DOHH2 (cell line): ENCODE results near the gene HTR2B.

Experiments used
- H3F3A ChIP-seq: fragments of 200-600 bp; sonication (generic), shearing (Covaris generic); 2 replicates; pipeline ENCODE4 v1.6.0; 2016; ENCODE audit warnings: antibody characterized with exemption, mild to moderate bottlenecking; ENCODE audit not compliant: control insufficient read depth, insufficient read depth
- H3K27ac ChIP-seq: fragments of 200-600 bp; sonication (generic); 2 replicates; pipeline ENCODE4 v1.5.1; 2014; ENCODE audit warnings: low read depth, mild to moderate bottlenecking, low read length, moderate library complexity
- H3K27me3 ChIP-seq: fragments of 200-600 bp; sonication (generic); 2 replicates; pipeline ENCODE4 v1.6.1; 2014; ENCODE audit warnings: mild to moderate bottlenecking, low read length, mixed read lengths; ENCODE audit not compliant: control insufficient read depth
- H3K36me3 ChIP-seq: fragments of 200-600 bp; sonication (generic); 2 replicates; pipeline ENCODE4 v1.6.1; 2014; ENCODE audit warnings: mild to moderate bottlenecking, low read length, moderate library complexity, mixed read lengths; ENCODE audit not compliant: control insufficient read depth
- H3K4me1 ChIP-seq: fragments of 200-600 bp; sonication (generic); 2 replicates; pipeline ENCODE4 v1.6.1; 2014; ENCODE audit warnings: mild to moderate bottlenecking, low read length, mixed read lengths; ENCODE audit not compliant: control insufficient read depth
- H3K4me2 ChIP-seq: fragments of 200-600 bp; sonication (generic); 2 replicates; pipeline ENCODE4 v1.6.0; 2014; ENCODE audit warnings: mild to moderate bottlenecking, low read length, moderate library complexity
- H3K4me3 ChIP-seq: fragments of 200-600 bp; sonication (generic); 2 replicates; pipeline ENCODE4 v1.5.1; 2014; ENCODE audit warnings: mild to moderate bottlenecking, low read length, mixed read lengths
- H3K79me2 ChIP-seq: fragments of 200-600 bp; sonication (generic); 2 replicates; pipeline ENCODE4 v1.6.1; 2014; ENCODE audit warnings: mild to moderate bottlenecking, low read length, mixed read lengths; ENCODE audit not compliant: control insufficient read depth
- H3K9me2 ChIP-seq: fragments of 200-600 bp; sonication (generic); replicated peaks from 2 replicates; pipeline ENCODE4 v1.6.1; 2014; ENCODE audit warnings: mild to moderate bottlenecking, low read length, mixed read lengths; ENCODE audit not compliant: control insufficient read depth
- H3K9me3 ChIP-seq: fragments of 200-600 bp; sonication (generic); 2 replicates; pipeline ENCODE4 v1.6.1; 2014; ENCODE audit warnings: antibody characterized with exemption, low read length, mixed read lengths; ENCODE audit not compliant: control insufficient read depth, insufficient read depth
- H4K20me1 ChIP-seq: fragments of 200-600 bp; sonication (generic); 2 replicates; pipeline ENCODE4 v1.6.0; 2014; ENCODE audit warnings: low read depth, mild to moderate bottlenecking, antibody characterized with exemption, low read length, moderate library complexity; ENCODE audit not compliant: control insufficient read depth, insufficient read depth
- EZH2phosphoT487 ChIP-seq: fragments of 200-600 bp; sonication (generic); IDR thresholded peaks from 2 replicates; pipeline ENCODE4 v1.6.1; 2017; ENCODE audit warnings: borderline replicate concordance, mild to moderate bottlenecking, antibody characterized with exemption, low read length, moderate library complexity, mixed read lengths
- TF ChIP-seq, protein P1 (sequence below): fragments of 200-600 bp; sonication (generic); IDR thresholded peaks from one replicate; pipeline ENCODE4 v1.5.1; 2014; ENCODE audit warnings: antibody characterized with exemption, mild to moderate bottlenecking, low read depth, low read length; ENCODE audit not compliant: poor library complexity, severe bottlenecking

HTR2B gene

DNA sequence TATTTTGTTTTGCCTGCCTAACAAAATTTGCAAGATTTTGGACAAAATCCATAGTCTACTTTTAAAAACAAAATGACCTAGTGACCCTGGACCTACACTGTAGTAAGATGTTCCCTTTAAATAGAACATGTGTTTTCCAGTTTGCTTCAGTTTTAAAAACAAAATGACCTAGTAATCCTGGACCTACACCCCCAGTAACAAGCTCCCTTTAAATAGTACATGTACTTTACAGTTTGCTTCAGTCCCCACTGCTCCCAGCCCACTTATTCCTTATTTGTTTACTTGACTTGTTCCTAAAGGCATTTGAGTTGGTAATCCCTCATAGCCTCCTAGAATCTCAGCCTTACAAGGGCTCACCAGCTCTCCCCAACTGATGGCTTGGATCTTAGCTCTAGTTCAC lies 34.5 kb upstream of the HTR2B start:
- Histone ChIP-seq H3F3A (peaks cover 6% of the 10 kb centered on the region), H3K9me3 (no peaks in the 10 kb centered on the region), H3K27me3 (no peaks in the 10 kb centered on the region), H4K20me1 (no peaks in the 10 kb centered on the region), H3K4me2 (no peak overlapping the region), H3K27ac (no peak overlapping the region), H3K36me3 (peaks cover 47% of the 10 kb centered on the region), H3K4me1 (no peaks in the 10 kb centered on the region), H3K79me2 (no peaks in the 10 kb centered on the region), H3K4me3 (no peak overlapping the region), H3K9me2 (no peaks in the 10 kb centered on the region)
- TF ChIP-seq, protein P1, sequence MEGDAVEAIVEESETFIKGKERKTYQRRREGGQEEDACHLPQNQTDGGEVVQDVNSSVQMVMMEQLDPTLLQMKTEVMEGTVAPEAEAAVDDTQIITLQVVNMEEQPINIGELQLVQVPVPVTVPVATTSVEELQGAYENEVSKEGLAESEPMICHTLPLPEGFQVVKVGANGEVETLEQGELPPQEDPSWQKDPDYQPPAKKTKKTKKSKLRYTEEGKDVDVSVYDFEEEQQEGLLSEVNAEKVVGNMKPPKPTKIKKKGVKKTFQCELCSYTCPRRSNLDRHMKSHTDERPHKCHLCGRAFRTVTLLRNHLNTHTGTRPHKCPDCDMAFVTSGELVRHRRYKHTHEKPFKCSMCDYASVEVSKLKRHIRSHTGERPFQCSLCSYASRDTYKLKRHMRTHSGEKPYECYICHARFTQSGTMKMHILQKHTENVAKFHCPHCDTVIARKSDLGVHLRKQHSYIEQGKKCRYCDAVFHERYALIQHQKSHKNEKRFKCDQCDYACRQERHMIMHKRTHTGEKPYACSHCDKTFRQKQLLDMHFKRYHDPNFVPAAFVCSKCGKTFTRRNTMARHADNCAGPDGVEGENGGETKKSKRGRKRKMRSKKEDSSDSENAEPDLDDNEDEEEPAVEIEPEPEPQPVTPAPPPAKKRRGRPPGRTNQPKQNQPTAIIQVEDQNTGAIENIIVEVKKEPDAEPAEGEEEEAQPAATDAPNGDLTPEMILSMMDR = no peak
- TF ChIP-seq EZH2phosphoT487 = no peak

DNA sequence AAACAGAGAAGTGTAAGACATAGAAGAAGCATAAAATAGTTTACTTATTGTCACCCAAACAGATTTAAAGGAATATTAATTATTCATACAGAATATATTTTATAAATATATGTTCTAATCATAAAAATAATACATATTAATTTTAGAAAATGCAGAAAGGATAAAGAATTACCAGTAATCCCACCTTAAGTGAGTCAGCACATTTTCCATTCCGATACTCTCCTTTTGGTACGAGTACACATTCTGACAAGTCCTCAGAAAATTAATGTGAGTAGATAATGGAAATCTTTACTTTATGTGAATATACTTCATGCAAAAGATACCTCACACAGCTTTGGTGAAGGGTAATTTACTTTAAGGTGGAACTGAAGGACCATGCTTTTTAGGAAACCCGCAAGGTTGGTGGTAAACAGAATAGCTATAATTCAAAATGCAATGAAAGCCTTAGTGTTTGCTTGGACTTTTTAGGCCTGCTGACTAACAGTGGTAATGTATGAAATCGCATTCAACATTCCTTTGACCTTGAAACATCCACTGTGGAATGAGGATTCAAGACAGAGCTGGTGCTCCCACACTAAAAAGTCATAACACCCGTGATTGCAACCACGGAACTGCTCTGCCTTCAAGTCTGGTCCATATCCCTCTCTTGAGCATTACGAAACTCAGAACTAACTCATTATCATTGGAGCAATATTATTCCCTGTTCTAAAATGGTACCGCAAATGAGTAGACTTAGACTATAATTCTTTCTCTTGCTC lies 28.1 kb upstream of the HTR2B start:
- no peak overlapping the region for H3K4me2 ChIP-seq
- H3K27me3 ChIP-seq = no peaks in the 10 kb centered on the region
- H4K20me1 ChIP-seq = no peaks in the 10 kb centered on the region
- no peak overlapping the region for H3K4me3 ChIP-seq
- H3K79me2 ChIP-seq = no peaks in the 10 kb centered on the region
- H3F3A ChIP-seq = peaks cover 6% of the 10 kb centered on the region
- H3K27ac ChIP-seq = no peak overlapping the region
- H3K9me2 ChIP-seq = no peaks in the 10 kb centered on the region
- peaks cover 38% of the 10 kb centered on the region for H3K36me3 ChIP-seq
- no peaks in the 10 kb centered on the region for H3K4me1 ChIP-seq
- TF ChIP-seq, protein P1 = no peak
- TF ChIP-seq EZH2phosphoT487 = no peak
- H3K9me3 ChIP-seq = no peaks in the 10 kb centered on the region

- no peak overlapping the region for H3K4me2 ChIP-seq
- peaks cover 34% of the 10 kb centered on the region for H3K36me3 ChIP-seq
- no peaks in the 10 kb centered on the region for H3K9me2 ChIP-seq
- H3K4me1 ChIP-seq = no peaks in the 10 kb centered on the region
- no peak overlapping the region for H3K27ac ChIP-seq
- H3K79me2 ChIP-seq = no peaks in the 10 kb centered on the region
- H3K9me3 ChIP-seq = no peaks in the 10 kb centered on the region
- H3K4me3 ChIP-seq = no peak overlapping the region
- TF ChIP-seq, protein P1 = no peak
- no peak for TF ChIP-seq EZH2phosphoT487
- no peaks in the 10 kb centered on the region for H4K20me1 ChIP-seq
- no peaks in the 10 kb centered on the region for H3F3A ChIP-seq
- no peaks in the 10 kb centered on the region for H3K27me3 ChIP-seq
These were observed 21.8 kb upstream of the HTR2B start for GRCh38 chr2:231146665-231147064.
